Type B pancreatic cell (in vitro differentiated cells): ENCODE measurements around the gene HAPLN3. TPM values are rescaled to one million over a fixed set of nuclear protein-coding genes. Genes with fewer than 3 reads are reported as not detected.
A peak's percentile ranks its signal among the peaks of the same experiment; 100 is the strongest.

Experiments
- DNase-seq: peaks from one replicate; pipeline ENCODE4 v3.0.0; 2021; ENCODE audit warnings: mixed read lengths; ENCODE audit not compliant: unreplicated experiment; ENCODE audit errors: extremely low spot score
- H3K27ac Mint-ChIP-seq: 2 replicates; pipeline ENCODE4 v1.8.0; 2021; ENCODE audit warnings: mild to moderate bottlenecking, mixed read lengths
- H3K27me3 Mint-ChIP-seq: 2 replicates; pipeline ENCODE4 v1.8.0; 2021; ENCODE audit warnings: mixed read lengths
- H3K36me3 Mint-ChIP-seq: 2 replicates; pipeline ENCODE4 v1.8.0; 2021; ENCODE audit warnings: mixed read lengths
- H3K4me1 Mint-ChIP-seq: one replicate; pipeline ENCODE4 v1.8.0; 2021; ENCODE audit warnings: mixed read lengths; ENCODE audit not compliant: unreplicated experiment
- H3K4me3 Mint-ChIP-seq: 2 replicates; pipeline ENCODE4 v1.8.0; 2021; ENCODE audit warnings: mild to moderate bottlenecking, mixed read lengths
- H3K9me3 Mint-ChIP-seq: 2 replicates; pipeline ENCODE4 v1.8.0; 2021; ENCODE audit warnings: mixed read lengths
- total RNA-seq: library from RNA; stranded (reverse); gene quantifications from 2 replicates; pipeline ENCODE4 v1.2.1, GENCODE V29; 2021; ENCODE audit warnings: low replicate concordance
- TF ChIP-seq, protein P1 (sequence below): fragments of 200-600 bp; sonication (generic); conservative IDR thresholded peaks from 2 replicates; pipeline ENCODE4 v1.5.0; 2021; ENCODE audit warnings: antibody characterized with exemption, mild to moderate bottlenecking

HAPLN3 gene
- total RNA-seq, 1 donor from 2014 or later, result 10.4 TPM

DNA sequence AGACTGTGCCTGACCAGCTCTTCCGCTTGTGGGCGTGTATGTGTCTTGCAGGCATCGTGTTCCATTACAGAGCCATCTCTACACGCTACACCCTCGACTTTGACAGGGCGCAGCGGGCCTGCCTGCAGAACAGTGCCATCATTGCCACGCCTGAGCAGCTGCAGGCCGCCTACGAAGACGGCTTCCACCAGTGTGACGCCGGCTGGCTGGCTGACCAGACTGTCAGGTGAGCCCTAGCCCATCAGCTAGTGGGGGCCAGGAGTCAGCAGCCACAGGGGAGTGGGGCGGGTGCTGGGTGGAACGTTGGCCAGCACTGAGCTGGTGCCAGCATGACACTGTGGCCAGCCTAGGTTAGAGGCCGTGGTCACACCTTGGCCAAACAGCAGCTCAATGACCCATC is 55.4 kb downstream of the HAPLN3 start:
- Mint-ChIP-seq H3K27me3 (peaks cover 1% of the 10 kb centered on the region), H3K4me3 (no peak overlapping the region), H3K27ac (no peak overlapping the region), H3K9me3 (no peaks in the 10 kb centered on the region), H3K4me1 (no peaks in the 10 kb centered on the region), H3K36me3 (no peaks in the 10 kb centered on the region)
- no peak for DNase-seq
- TF ChIP-seq, protein P1, sequence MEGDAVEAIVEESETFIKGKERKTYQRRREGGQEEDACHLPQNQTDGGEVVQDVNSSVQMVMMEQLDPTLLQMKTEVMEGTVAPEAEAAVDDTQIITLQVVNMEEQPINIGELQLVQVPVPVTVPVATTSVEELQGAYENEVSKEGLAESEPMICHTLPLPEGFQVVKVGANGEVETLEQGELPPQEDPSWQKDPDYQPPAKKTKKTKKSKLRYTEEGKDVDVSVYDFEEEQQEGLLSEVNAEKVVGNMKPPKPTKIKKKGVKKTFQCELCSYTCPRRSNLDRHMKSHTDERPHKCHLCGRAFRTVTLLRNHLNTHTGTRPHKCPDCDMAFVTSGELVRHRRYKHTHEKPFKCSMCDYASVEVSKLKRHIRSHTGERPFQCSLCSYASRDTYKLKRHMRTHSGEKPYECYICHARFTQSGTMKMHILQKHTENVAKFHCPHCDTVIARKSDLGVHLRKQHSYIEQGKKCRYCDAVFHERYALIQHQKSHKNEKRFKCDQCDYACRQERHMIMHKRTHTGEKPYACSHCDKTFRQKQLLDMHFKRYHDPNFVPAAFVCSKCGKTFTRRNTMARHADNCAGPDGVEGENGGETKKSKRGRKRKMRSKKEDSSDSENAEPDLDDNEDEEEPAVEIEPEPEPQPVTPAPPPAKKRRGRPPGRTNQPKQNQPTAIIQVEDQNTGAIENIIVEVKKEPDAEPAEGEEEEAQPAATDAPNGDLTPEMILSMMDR, result no peak

DNA sequence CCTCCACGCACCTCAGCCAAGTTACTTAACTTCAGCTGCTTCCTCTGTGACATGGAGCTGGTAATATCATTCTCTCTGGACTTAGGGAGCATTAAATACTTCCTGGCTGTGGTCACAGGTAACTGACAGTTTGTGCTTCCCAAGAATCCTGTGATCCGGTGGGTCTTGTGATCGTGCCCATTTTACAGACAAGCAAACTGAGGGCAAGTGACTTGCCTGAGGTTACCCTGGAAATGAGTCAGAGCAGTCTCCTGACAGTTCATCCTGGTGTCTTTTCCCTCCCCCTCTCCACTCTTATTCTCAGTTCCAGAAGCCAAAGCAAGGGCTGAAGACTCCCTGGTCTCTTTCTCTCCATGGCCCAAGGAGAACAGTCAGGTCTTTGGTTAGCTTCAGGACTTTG is 56.2 kb downstream of the HAPLN3 start:
- Mint-ChIP-seq H3K9me3 (no peaks in the 10 kb centered on the region), H3K4me3 (no peak overlapping the region), H3K27me3 (no peaks in the 10 kb centered on the region), H3K36me3 (no peaks in the 10 kb centered on the region), H3K27ac (no peak overlapping the region), H3K4me1 (no peaks in the 10 kb centered on the region)
- DNase-seq, result no peak
- TF ChIP-seq, protein P1, result no peak

DNA sequence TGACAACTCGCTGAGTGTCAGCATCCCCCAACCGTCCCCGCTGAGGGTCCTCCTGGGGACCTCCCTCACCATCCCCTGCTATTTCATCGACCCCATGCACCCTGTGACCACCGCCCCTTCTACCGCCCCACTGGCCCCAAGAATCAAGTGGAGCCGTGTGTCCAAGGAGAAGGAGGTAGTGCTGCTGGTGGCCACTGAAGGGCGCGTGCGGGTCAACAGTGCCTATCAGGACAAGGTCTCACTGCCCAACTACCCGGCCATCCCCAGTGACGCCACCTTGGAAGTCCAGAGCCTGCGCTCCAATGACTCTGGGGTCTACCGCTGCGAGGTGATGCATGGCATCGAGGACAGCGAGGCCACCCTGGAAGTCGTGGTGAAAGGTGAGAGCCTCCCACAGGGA is 56.7 kb downstream of the HAPLN3 start:
- no peaks in the 10 kb centered on the region for H3K27me3 Mint-ChIP-seq
- TF ChIP-seq, protein P1, result no peak
- H3K4me1 Mint-ChIP-seq, result no peaks in the 10 kb centered on the region
- H3K36me3 Mint-ChIP-seq, result no peaks in the 10 kb centered on the region
- no peak for DNase-seq
- no peak overlapping the region for H3K4me3 Mint-ChIP-seq
- no peaks in the 10 kb centered on the region for H3K9me3 Mint-ChIP-seq
- no peak overlapping the region for H3K27ac Mint-ChIP-seq

DNA sequence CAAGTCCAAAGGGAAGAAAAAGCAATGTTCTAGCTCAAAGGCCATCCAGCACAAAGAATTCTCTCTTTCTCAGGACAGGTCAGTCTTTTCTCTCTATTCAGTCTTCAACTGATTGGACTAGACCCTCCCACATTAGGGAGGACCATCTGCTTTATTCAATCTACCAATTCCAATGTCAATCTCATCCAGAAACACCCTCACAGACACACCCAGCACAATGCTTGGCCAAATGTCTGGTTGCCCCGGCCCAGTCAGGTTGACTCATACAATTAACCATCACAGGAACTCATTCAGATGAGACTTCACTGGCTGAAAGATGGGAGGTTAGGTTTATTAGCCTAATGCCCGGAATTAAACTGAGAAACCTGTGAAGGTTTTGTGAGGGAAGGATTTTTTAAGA is 59.7 kb downstream of the HAPLN3 start:
- H3K27me3 Mint-ChIP-seq, result no peaks in the 10 kb centered on the region
- H3K4me1 Mint-ChIP-seq, result no peaks in the 10 kb centered on the region
- no peak overlapping the region for H3K4me3 Mint-ChIP-seq
- TF ChIP-seq, protein P1, result no peak
- H3K36me3 Mint-ChIP-seq, result no peaks in the 10 kb centered on the region
- H3K9me3 Mint-ChIP-seq, result no peaks in the 10 kb centered on the region
- no peak overlapping the region for H3K27ac Mint-ChIP-seq
- DNase-seq, result no peak

DNA sequence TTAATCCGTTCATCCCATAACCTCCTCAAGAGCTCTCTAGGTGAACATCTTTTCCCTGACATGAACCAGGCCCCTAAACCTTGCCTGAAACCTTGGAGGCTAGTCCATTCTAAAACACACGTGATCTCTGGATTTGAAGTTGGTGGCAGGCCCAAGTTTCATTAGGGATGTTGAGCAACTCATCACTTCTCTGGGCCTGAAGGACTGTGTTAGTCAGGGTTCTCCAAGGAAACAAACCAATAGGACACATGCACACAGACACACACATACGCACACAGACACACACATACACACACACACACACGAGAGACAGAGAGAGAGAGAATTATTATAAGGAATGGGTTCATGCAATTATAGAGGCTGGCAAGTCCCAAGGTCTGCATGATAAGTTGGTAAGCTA is 60.2 kb downstream of the HAPLN3 start:
- Mint-ChIP-seq H3K4me1 (no peaks in the 10 kb centered on the region), H3K9me3 (no peaks in the 10 kb centered on the region), H3K27me3 (no peaks in the 10 kb centered on the region), H3K36me3 (no peaks in the 10 kb centered on the region), H3K27ac (no peak overlapping the region), H3K4me3 (no peak overlapping the region)
- TF ChIP-seq, protein P1, result no peak
- DNase-seq, result no peak

DNA sequence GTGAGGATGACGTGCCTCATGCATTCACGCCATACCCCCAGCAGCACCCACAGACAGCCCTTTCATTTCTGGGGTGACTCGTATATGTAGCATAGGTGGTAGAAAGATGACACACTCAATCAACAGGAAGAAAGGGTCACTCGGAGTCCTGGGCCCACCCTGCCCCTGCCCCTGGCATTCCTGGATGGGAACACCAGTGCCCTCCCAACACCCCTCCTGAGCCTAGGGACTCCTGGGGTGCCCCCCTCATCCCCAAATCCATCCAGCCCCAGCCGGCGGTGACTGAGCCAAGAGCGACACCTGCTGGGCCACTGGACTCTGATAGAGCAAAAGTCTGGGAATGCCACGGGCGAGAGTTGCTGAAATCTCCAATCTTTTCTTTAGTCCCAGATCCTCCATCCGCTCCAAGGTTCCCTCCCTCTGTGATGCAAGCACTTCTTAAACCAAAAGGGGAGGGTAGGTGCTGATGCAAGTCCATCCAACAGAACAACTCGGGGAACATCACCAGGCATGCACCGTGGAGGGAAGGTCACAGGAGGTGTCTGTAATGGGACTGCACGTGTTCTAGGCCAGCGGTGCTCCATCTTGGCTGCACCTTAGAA is 61.0 kb downstream of the HAPLN3 start:
- H3K4me3 Mint-ChIP-seq, result no peak overlapping the region
- DNase-seq, result no peak
- H3K27ac Mint-ChIP-seq, result no peak overlapping the region
- no peaks in the 10 kb centered on the region for H3K9me3 Mint-ChIP-seq
- H3K27me3 Mint-ChIP-seq, result no peaks in the 10 kb centered on the region
- H3K36me3 Mint-ChIP-seq, result no peaks in the 10 kb centered on the region
- TF ChIP-seq, protein P1, result peak; percentile 72
- H3K4me1 Mint-ChIP-seq, result no peaks in the 10 kb centered on the region
